Measurements from ENCODE around the gene APBB1. TPM values are rescaled to one million over a fixed set of nuclear protein-coding genes. Genes with fewer than 3 reads are reported as not detected.

APBB1 gene
- total RNA-seq, 1 experiment from 2014 or later, result 24.7 TPM

DNA sequence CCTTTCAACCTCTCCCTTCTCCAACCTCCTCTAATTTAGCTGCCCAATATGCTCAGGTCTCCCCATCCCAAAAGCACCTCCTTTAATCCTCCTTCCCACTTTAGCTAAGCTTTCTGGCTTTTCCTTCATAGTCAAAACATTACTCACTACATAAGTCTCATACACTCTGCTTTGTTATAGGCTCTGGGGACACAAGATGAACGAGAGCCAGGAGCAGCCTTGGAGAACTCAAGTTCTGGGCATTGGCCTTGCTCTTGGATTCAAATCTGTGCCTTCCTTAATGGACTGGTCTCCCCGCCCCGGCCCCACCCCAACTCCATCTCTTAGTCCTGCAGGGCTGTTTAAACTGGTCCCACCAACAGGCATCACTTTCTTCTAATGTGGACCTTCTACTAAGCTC is 33.3 kb upstream of the APBB1 start:
- no peak for TF ChIP-seq EZH2 (IDR thresholded peaks at IDR 0.05; ENCODE audit: low read length, unreplicated experiment)
- TF ChIP-seq, protein P1, sequence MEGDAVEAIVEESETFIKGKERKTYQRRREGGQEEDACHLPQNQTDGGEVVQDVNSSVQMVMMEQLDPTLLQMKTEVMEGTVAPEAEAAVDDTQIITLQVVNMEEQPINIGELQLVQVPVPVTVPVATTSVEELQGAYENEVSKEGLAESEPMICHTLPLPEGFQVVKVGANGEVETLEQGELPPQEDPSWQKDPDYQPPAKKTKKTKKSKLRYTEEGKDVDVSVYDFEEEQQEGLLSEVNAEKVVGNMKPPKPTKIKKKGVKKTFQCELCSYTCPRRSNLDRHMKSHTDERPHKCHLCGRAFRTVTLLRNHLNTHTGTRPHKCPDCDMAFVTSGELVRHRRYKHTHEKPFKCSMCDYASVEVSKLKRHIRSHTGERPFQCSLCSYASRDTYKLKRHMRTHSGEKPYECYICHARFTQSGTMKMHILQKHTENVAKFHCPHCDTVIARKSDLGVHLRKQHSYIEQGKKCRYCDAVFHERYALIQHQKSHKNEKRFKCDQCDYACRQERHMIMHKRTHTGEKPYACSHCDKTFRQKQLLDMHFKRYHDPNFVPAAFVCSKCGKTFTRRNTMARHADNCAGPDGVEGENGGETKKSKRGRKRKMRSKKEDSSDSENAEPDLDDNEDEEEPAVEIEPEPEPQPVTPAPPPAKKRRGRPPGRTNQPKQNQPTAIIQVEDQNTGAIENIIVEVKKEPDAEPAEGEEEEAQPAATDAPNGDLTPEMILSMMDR (conservative IDR thresholded peaks at IDR 0.05; ENCODE audit: low read depth, low read length), result no peak
- TF ChIP-seq EZH2phosphoT487 (IDR thresholded peaks at IDR 0.05; ENCODE audit: borderline replicate concordance, low read length), result no peak
- Histone ChIP-seq H3K36me3 (ENCODE audit: low read depth, low read length) (no peaks in the 10 kb centered on the region), H3K4me2 (ENCODE audit: low read length) (no peak overlapping the region), H3K9me2 (replicated peaks; ENCODE audit: low read length) (no peaks in the 10 kb centered on the region), H3K9ac (ENCODE audit: low read length) (no peak overlapping the region), H4K20me1 (ENCODE audit: low read length) (no peaks in the 10 kb centered on the region), H2AFZ (ENCODE audit: low read length) (no peak overlapping the region), H3K27ac (ENCODE audit: low read length) (no peak overlapping the region), H3K79me2 (ENCODE audit: low read length) (no peaks in the 10 kb centered on the region), H3K4me3 (ENCODE audit: low read length) (no peak overlapping the region), H3F3A (ENCODE audit: low read length, unreplicated experiment) (no peaks in the 10 kb centered on the region), H3K4me1 (ENCODE audit: insufficient read depth, low read length) (no peaks in the 10 kb centered on the region), H3K27me3 (ENCODE audit: low read length) (no peaks in the 10 kb centered on the region), H3K9me3 (ENCODE audit: low read length) (no peaks in the 10 kb centered on the region)
- BruUV-seq (replicated peaks), result no TSS peak
- intact Hi-C loops (cut with micrococcal nuclease), result no loop called here
- DNase-seq (no peak), ATAC-seq (no peak)
- ChIA-PET CTCF (no interaction called here), POLR2A (ENCODE audit: unreplicated experiment) (no interaction called here)

DNA sequence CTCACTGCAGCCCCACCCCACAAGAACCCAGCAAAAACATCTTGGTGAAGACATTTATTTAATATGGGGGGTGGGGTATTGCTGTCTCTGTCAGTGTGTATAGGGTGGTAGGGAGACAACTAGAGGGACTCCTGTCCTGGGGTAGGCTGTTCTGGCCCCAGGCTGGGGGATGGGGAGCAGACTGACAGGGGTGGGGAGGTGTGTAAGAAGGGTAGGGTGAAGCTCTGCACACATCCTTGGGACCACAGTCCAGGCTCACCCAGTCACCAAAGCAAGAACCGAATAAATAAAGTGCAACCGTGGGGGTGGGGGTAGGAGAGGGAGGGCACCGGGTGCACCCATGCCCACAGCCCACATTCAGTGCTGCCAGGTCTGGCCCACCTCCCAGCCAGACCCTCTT is 29.7 kb upstream of the APBB1 start:
- no peak overlapping the region for H3K4me2 ChIP-seq (ENCODE audit: low read length)
- H4K20me1 ChIP-seq (ENCODE audit: low read length), result no peaks in the 10 kb centered on the region
- H3K36me3 ChIP-seq (ENCODE audit: low read depth, low read length), result no peaks in the 10 kb centered on the region
- no peaks in the 10 kb centered on the region for H3K79me2 ChIP-seq (ENCODE audit: low read length)
- H3K9me3 ChIP-seq (ENCODE audit: low read length), result no peaks in the 10 kb centered on the region
- no peaks in the 10 kb centered on the region for H3F3A ChIP-seq (ENCODE audit: low read length, unreplicated experiment)
- no peaks in the 10 kb centered on the region for H3K27me3 ChIP-seq (ENCODE audit: low read length)
- ATAC-seq (no peak), DNase-seq (no peak)
- no peaks in the 10 kb centered on the region for H3K9me2 ChIP-seq (replicated peaks; ENCODE audit: low read length)
- POLR2A ChIA-PET (ENCODE audit: unreplicated experiment), result no interaction called here
- no peak overlapping the region for H3K4me3 ChIP-seq (ENCODE audit: low read length)
- intact Hi-C loops (cut with micrococcal nuclease), result no loop called here
- TF ChIP-seq, protein P1 (conservative IDR thresholded peaks at IDR 0.05; ENCODE audit: low read depth, low read length), result no peak
- no peak for TF ChIP-seq EZH2 (IDR thresholded peaks at IDR 0.05; ENCODE audit: low read length, unreplicated experiment)
- no peak for TF ChIP-seq EZH2phosphoT487 (IDR thresholded peaks at IDR 0.05; ENCODE audit: borderline replicate concordance, low read length)
- CTCF ChIA-PET, result no interaction called here
- H3K4me1 ChIP-seq (ENCODE audit: insufficient read depth, low read length), result no peaks in the 10 kb centered on the region
- no peak overlapping the region for H2AFZ ChIP-seq (ENCODE audit: low read length)
- no peak overlapping the region for H3K27ac ChIP-seq (ENCODE audit: low read length)
- BruUV-seq (replicated peaks), result no TSS peak
- no peak overlapping the region for H3K9ac ChIP-seq (ENCODE audit: low read length)

DNA sequence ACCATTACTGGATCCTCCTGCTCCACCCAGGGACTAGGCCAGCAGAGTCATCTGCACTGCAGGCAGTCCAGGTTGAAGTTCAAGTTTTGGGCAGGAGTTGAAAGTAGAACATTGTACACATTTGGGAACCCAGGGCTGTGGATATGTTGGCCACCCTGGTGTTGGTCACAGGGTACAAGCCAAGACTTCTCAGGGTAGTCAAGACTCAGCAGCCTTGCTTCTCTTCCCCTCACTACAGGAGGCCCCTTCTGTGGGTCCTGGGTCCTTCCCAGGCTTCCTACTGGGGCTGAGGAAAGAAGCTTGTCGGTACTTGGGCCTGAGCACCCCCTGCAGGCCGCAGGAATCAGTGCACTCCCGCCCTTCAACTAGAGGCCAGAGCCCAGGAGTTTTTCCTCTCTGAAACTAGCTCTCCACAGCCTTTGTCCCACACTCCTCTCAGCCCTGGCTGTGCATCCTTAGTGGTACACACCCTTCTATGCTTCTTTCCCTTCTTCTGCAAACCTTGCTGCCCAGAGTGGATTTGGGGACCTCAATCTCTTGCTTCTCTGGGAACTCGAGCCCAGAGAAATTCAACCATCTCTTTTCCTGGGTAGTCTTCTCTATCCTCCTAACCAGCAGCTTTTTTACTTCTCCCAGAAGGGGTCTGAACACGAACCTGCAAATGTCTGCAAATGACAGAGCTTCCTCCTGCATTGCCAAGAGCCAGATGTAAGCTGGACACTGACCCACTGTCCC is 24.5 kb upstream of the APBB1 start:
- no peaks in the 10 kb centered on the region for H3K4me1 ChIP-seq (ENCODE audit: insufficient read depth, low read length)
- H3K79me2 ChIP-seq (ENCODE audit: low read length), result no peaks in the 10 kb centered on the region
- no peaks in the 10 kb centered on the region for H4K20me1 ChIP-seq (ENCODE audit: low read length)
- ChIA-PET CTCF (interaction anchor here (0.5 to 2.6 kb wide), 6 partner anchors 8 to 68 kb away, joined by 3 to 92 read pairs (median 6); partner anchors contain the start of genes APBB1 and TRIM3), POLR2A (ENCODE audit: unreplicated experiment) (no interaction called here)
- no peaks in the 10 kb centered on the region for H3F3A ChIP-seq (ENCODE audit: low read length, unreplicated experiment)
- BruUV-seq (replicated peaks), result no TSS peak
- no peak overlapping the region for H3K9ac ChIP-seq (ENCODE audit: low read length)
- H3K9me3 ChIP-seq (ENCODE audit: low read length), result no peaks in the 10 kb centered on the region
- intact Hi-C loops (cut with micrococcal nuclease), result loop anchor here (1.0 kb wide), 1 partner anchor 64 kb away; no protein-coding TSS in a partner anchor
- peak; percentile 80 for ATAC-seq
- no peak overlapping the region for H3K4me3 ChIP-seq (ENCODE audit: low read length)
- H3K27ac ChIP-seq (ENCODE audit: low read length), result no peak overlapping the region
- no peaks in the 10 kb centered on the region for H3K27me3 ChIP-seq (ENCODE audit: low read length)
- H3K36me3 ChIP-seq (ENCODE audit: low read depth, low read length), result no peaks in the 10 kb centered on the region
- peak; percentile 58 for DNase-seq
- no peaks in the 10 kb centered on the region for H3K9me2 ChIP-seq (replicated peaks; ENCODE audit: low read length)
- no peak overlapping the region for H3K4me2 ChIP-seq (ENCODE audit: low read length)
- TF ChIP-seq EZH2 (IDR thresholded peaks at IDR 0.05; ENCODE audit: low read length, unreplicated experiment), result no peak
- no peak for TF ChIP-seq EZH2phosphoT487 (IDR thresholded peaks at IDR 0.05; ENCODE audit: borderline replicate concordance, low read length)
- TF ChIP-seq, protein P1 (conservative IDR thresholded peaks at IDR 0.05; ENCODE audit: low read depth, low read length), result peak; percentile 84
- no peak overlapping the region for H2AFZ ChIP-seq (ENCODE audit: low read length)
